Effector memory CD4-positive, alpha-beta T cell (primary cell): ENCODE results near the gene PI4KB.

Experiments
- DNase-seq, 3 donors: peaks; one replicate each; pipeline ENCODE4 v3.0.0-alpha.2; 2020
- H3K27ac ChIP-seq: 2 replicates; pipeline ENCODE4 v1.7.0; 2013; ENCODE audit warnings: mild to moderate bottlenecking, low read length, moderate library complexity; ENCODE audit not compliant: insufficient read depth, poor library complexity, severe bottlenecking
- H3K27me3 ChIP-seq: replicated peaks from 2 replicates; pipeline ENCODE4 v1.7.0; 2013; ENCODE audit warnings: mild to moderate bottlenecking, low read length; ENCODE audit not compliant: insufficient read depth, control insufficient read depth, poor library complexity, severe bottlenecking
- H3K36me3 ChIP-seq: 2 replicates; pipeline ENCODE4 v1.7.0; 2013; ENCODE audit warnings: mild to moderate bottlenecking, low read length, moderate library complexity; ENCODE audit not compliant: control insufficient read depth, insufficient read depth
- H3K4me1 ChIP-seq: 2 replicates; pipeline ENCODE4 v1.7.0; 2013; ENCODE audit warnings: low read length, mild to moderate bottlenecking; ENCODE audit not compliant: control insufficient read depth, insufficient read depth, poor library complexity, severe bottlenecking
- H3K4me3 ChIP-seq: 2 replicates; pipeline ENCODE4 v1.7.0; 2013; ENCODE audit warnings: low read length, low read depth, mild to moderate bottlenecking; ENCODE audit not compliant: insufficient read depth, poor library complexity, severe bottlenecking
- H3K9me3 ChIP-seq: 2 replicates; pipeline ENCODE4 v1.7.0; 2013; ENCODE audit warnings: mild to moderate bottlenecking, low read length, moderate library complexity; ENCODE audit not compliant: control insufficient read depth

Gene PI4KB

DNA sequence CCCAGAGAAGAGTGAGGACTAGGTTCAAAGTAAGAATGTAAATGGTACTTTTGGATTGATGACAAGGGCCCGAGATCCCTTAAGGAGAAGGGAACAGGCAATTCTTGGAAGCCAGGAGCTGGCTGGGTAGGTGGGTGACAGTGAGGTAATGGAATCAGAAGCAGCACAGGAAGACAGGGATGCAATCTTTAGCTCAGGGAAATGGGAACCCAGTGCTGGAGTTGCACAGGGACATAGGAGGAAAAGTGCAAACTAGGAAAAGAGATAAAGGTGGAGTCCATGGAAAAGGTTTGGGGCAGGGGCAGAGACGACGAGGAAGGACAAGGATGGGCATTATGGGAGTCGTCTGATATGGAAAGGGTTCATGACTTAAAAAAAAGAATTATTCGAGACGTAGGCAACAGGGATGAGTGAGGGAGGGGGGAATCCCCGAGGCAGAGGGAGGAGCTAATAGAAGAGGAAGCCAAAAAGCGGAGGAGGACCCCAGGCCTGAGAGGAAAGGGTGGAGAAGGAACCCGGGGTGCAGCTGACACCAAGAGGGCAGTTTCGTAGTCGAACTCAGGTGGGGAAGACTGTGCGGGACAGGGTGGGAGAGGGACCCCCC is 495 bp downstream of the PI4KB start:
- peak in 2 of 3 donors; percentile 50 for DNase-seq
- Histone ChIP-seq H3K4me1 (peaks cover 20% of the 10 kb centered on the region), H3K27me3 (no peaks in the 10 kb centered on the region), H3K9me3 (no peaks in the 10 kb centered on the region), H3K4me3 (peak overlapping the region; percentile 67), H3K36me3 (peaks cover 17% of the 10 kb centered on the region), H3K27ac (peak overlapping the region; percentile 94)

GRCh38 chr1:151325646-151326429 is 1.4 kb downstream of the PI4KB start:
- Histone ChIP-seq H3K27me3 (no peaks in the 10 kb centered on the region), H3K36me3 (peaks cover 17% of the 10 kb centered on the region), H3K27ac (peak overlapping the region; percentile 94), H3K9me3 (no peaks in the 10 kb centered on the region), H3K4me3 (peak overlapping the region; percentile 67), H3K4me1 (peaks cover 20% of the 10 kb centered on the region)
- no peak for DNase-seq

- no peak for DNase-seq
- no peak overlapping the region for H3K4me3 ChIP-seq
- H3K27me3 ChIP-seq, result no peaks in the 10 kb centered on the region
- peak overlapping the region; percentile 0 for H3K27ac ChIP-seq
- no peaks in the 10 kb centered on the region for H3K9me3 ChIP-seq
- H3K36me3 ChIP-seq, result peaks cover 17% of the 10 kb centered on the region
- peaks cover 20% of the 10 kb centered on the region for H3K4me1 ChIP-seq
Measured at GRCh38 chr1:151325231-151325630, 2.0 kb downstream of the PI4KB start.

GRCh38 chr1:151324390-151324930 is 2.8 kb downstream of the PI4KB start:
- DNase-seq, result no peak
- no peak overlapping the region for H3K4me3 ChIP-seq
- H3K36me3 ChIP-seq, result peaks cover 18% of the 10 kb centered on the region
- peaks cover 24% of the 10 kb centered on the region for H3K4me1 ChIP-seq
- H3K27ac ChIP-seq, result no peak overlapping the region
- H3K27me3 ChIP-seq, result no peaks in the 10 kb centered on the region
- H3K9me3 ChIP-seq, result no peaks in the 10 kb centered on the region

GRCh38 chr1:151318975-151319374 is 8.2 kb downstream of the PI4KB start:
- Histone ChIP-seq H3K4me1 (peaks cover 7% of the 10 kb centered on the region), H3K36me3 (peaks cover 32% of the 10 kb centered on the region), H3K27me3 (no peaks in the 10 kb centered on the region), H3K4me3 (no peak overlapping the region), H3K27ac (no peak overlapping the region), H3K9me3 (no peaks in the 10 kb centered on the region)
- no peak for DNase-seq

DNA sequence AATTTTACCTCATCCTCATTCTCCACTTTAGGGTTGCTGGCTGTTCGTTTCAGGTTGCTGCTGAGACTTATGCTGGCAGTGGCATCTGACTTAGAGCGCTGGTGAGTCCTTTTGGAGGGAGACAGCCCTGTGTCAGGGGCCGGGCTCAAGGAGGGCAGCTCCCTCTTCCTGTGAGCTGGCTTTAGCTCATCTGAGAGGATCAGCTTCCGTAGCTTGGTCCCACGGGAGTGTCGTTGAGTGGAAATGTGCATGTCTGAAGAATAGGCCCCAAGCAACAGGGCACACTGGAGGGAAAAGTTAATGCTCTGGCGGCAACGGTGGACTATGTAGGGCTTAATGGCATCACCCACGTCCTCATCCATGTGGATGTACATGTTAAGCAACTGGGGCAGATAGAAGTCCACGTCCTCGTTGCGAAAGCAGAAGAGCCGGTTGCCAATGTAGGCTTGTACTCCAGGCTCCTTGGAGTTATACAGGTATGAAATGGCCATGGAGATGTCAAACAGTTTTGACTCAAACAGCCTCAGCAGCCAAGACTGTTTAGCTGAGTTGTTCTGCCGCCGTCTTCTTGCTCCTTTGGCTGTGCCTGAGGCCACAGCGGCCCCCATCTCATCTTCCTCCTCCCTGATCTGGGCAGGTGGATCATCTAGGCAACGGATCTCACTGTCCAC is 11.5 kb downstream of the PI4KB start:
- Histone ChIP-seq H3K27ac (no peak overlapping the region), H3K36me3 (peaks cover 36% of the 10 kb centered on the region), H3K9me3 (no peaks in the 10 kb centered on the region), H3K4me3 (no peak overlapping the region), H3K4me1 (peaks cover 20% of the 10 kb centered on the region), H3K27me3 (no peaks in the 10 kb centered on the region)
- DNase-seq, result no peak

DNA sequence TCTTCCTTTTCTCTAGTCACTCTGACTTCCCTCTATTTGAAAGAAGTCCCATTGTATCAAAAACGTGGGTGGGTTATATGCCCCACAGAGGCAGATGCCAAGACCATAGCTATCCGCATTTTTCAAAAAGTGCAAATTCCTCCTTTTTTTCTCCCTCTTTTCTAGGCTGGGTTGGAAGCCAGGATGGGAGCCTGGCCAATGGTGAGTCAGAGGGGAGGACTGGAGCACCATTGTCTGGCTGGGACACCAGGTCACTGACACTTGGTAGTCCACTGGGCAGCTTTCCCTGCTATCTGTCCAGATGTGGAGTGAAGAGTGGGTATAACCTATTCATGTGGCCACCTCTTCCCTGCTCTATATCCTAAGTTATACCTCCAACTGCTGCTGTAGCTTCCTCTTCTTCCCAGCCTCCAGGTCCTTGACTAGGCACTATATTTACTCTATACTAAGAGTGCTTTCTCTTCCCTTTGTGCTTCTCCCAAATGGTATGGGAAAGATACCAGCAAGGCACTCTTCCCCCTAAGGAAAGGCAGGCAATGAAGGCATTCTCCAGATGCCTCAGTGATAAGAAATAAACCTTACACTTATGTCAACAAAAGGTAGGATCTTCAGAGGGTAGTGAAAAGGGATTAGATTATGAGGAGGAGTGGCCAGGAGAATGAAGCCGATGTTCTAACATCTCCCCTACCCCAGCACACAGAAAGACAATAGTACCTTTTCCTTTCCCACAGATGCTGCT is 12.9 kb downstream of the PI4KB start:
- no peak for DNase-seq
- no peaks in the 10 kb centered on the region for H3K27me3 ChIP-seq
- H3K36me3 ChIP-seq, result peaks cover 47% of the 10 kb centered on the region
- peaks cover 16% of the 10 kb centered on the region for H3K4me1 ChIP-seq
- no peaks in the 10 kb centered on the region for H3K9me3 ChIP-seq
- no peak overlapping the region for H3K27ac ChIP-seq
- H3K4me3 ChIP-seq, result no peak overlapping the region

GRCh38 chr1:151313501-151313900 is 13.7 kb downstream of the PI4KB start:
- H3K9me3 ChIP-seq, result no peaks in the 10 kb centered on the region
- peaks cover 49% of the 10 kb centered on the region for H3K36me3 ChIP-seq
- peaks cover 16% of the 10 kb centered on the region for H3K4me1 ChIP-seq
- no peak for DNase-seq
- no peak overlapping the region for H3K27ac ChIP-seq
- H3K4me3 ChIP-seq, result no peak overlapping the region
- no peaks in the 10 kb centered on the region for H3K27me3 ChIP-seq

DNA sequence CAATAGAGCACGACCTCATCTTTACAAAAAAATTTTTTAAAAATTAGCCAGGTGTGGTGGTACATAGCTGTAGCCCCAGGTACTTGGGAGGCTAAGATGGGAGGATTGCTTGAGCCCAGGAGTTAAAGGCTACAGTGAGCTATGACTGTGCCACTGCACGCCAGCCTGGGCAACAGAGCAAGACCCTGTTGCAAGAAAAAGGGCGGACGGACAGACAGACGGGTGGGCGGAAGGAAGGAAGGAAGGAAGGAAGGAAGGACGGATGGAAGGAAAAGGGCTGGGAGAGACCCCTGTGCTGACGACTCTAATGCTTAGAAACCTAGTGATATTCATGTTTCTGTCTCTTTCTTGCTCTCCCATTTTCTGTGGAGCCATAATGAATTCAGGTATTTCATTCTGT is 14.4 kb downstream of the PI4KB start:
- H3K36me3 ChIP-seq, result peaks cover 55% of the 10 kb centered on the region
- no peaks in the 10 kb centered on the region for H3K9me3 ChIP-seq
- no peak for DNase-seq
- no peak overlapping the region for H3K4me3 ChIP-seq
- H3K27me3 ChIP-seq, result no peaks in the 10 kb centered on the region
- no peak overlapping the region for H3K27ac ChIP-seq
- peaks cover 16% of the 10 kb centered on the region for H3K4me1 ChIP-seq
